Measurements from ENCODE around the gene GP5. TPM values are rescaled to one million over a fixed set of nuclear protein-coding genes. Genes with fewer than 3 reads are reported as not detected.

GP5 gene
- total RNA-seq, 1 experiment from 2014 or later: not detected

DNA sequence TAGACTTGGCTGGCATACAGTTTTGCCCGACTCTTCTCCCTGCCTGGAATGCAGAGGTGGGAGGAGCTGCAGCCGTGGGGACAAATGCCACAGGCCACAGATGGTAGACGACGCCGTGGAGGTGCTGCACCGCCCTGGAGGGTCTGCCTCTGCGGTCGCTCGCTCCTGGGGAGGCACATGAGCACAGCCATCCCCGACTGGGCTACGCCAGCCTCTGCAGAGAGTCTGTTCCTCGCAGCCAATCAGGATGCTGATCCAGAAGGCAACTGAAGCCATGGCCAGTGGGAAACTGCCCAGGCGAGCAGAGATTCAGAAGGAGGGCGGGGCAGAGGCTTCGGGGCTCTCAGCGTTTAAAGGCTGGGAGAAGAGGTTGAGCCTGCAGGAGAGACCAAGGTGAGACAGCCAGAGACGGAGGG is 17.6 kb downstream of the GP5 start:
- H3K4me1 Mint-ChIP-seq: peaks cover 34 to 61% of the 10 kb centered on the region in 2 experiments

More for the DNA sequence above, 17.6 kb downstream of the GP5 start:
- H3K14ac ChIP-seq (ENCODE audit: insufficient read depth, low read length): no peak overlapping the region
- no peak overlapping the region for H4K8ac ChIP-seq (replicated peaks; ENCODE audit: insufficient read length, low read depth, low read length)
- no peak overlapping the region for H2BK120ac ChIP-seq (ENCODE audit: low read depth, low read length, poor library complexity, severe bottlenecking)
- H3K9me3 ChIP-seq (ENCODE audit: control insufficient read depth, low read depth, low read length): no peaks in the 10 kb centered on the region
- no peaks in the 10 kb centered on the region for H3K79me1 ChIP-seq (ENCODE audit: insufficient read depth, low read depth, low read length, poor library complexity, severe bottlenecking)
- Mint-ChIP-seq H3K27me3 (ENCODE audit: low read depth) (peaks cover 6% of the 10 kb centered on the region), H3K4me3 (no peak overlapping the region; a peak in 1 of 5 replicates), H3K9me3 (no peaks in the 10 kb centered on the region), H3K27ac (peak overlapping the region in 1 of 3 experiments; percentile 18; a peak in 1 of 7 replicates), H3K36me3 (ENCODE audit: insufficient read depth in 1 of 3, low read depth in 3 of 3) (no peaks in the 10 kb centered on the region)
- H4K5ac ChIP-seq (ENCODE audit: insufficient read length, low read depth, low read length): no peak overlapping the region
- peak overlapping the region; percentile 50 for H3K18ac ChIP-seq (ENCODE audit: insufficient read length, low read depth, low read length)
- no peak overlapping the region for H2BK5ac ChIP-seq (ENCODE audit: insufficient read length, low read length)
- no peak overlapping the region for H3K27ac ChIP-seq (ENCODE audit: insufficient read length, low read depth, low read length)
- H3K56ac ChIP-seq (ENCODE audit: insufficient read length, low read depth, low read length): no peak overlapping the region
- H3K79me2 ChIP-seq (ENCODE audit: insufficient read depth, low read length): no peaks in the 10 kb centered on the region
- H3K27me3 ChIP-seq (ENCODE audit: insufficient read depth, low read length): no peaks in the 10 kb centered on the region
- H4K91ac ChIP-seq (ENCODE audit: insufficient read length, low read depth, low read length): no peak overlapping the region
- H2BK15ac ChIP-seq (ENCODE audit: low read depth, low read length): no peak overlapping the region
- H3K9ac ChIP-seq (ENCODE audit: extremely low read depth, insufficient read length, low read length): no peak overlapping the region
- H3K4ac ChIP-seq (ENCODE audit: low read depth, low read length): no peak overlapping the region
- H3K4me2 ChIP-seq (ENCODE audit: insufficient read depth, insufficient read length, low read length): no peak overlapping the region
- WGBS (ENCODE audit: extremely low coverage, insufficient read length, low lambda C conversion rate): no CpG with 5 or more reads among the region's 17 CpGs
- no peaks in the 10 kb centered on the region for H3K23me2 ChIP-seq (ENCODE audit: insufficient read length, low read depth, low read length, poor library complexity, severe bottlenecking)
- peak; percentile 61 for DNase-seq
- no peak overlapping the region for H3T11ph ChIP-seq (ENCODE audit: low read length)
- H2AK5ac ChIP-seq (ENCODE audit: insufficient read length, low read length): no peak overlapping the region
- TF ChIP-seq, protein P1, sequence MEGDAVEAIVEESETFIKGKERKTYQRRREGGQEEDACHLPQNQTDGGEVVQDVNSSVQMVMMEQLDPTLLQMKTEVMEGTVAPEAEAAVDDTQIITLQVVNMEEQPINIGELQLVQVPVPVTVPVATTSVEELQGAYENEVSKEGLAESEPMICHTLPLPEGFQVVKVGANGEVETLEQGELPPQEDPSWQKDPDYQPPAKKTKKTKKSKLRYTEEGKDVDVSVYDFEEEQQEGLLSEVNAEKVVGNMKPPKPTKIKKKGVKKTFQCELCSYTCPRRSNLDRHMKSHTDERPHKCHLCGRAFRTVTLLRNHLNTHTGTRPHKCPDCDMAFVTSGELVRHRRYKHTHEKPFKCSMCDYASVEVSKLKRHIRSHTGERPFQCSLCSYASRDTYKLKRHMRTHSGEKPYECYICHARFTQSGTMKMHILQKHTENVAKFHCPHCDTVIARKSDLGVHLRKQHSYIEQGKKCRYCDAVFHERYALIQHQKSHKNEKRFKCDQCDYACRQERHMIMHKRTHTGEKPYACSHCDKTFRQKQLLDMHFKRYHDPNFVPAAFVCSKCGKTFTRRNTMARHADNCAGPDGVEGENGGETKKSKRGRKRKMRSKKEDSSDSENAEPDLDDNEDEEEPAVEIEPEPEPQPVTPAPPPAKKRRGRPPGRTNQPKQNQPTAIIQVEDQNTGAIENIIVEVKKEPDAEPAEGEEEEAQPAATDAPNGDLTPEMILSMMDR (conservative IDR thresholded peaks at IDR 0.05): no peak
- no peak overlapping the region for H2BK12ac ChIP-seq (ENCODE audit: insufficient read length, low read depth, low read length)
- H2BK20ac ChIP-seq (ENCODE audit: low read depth, low read length, poor library complexity, severe bottlenecking): no peak overlapping the region
- no peak overlapping the region for H3K23ac ChIP-seq (ENCODE audit: insufficient read length, low read depth, low read length)
- H4K20me1 ChIP-seq (ENCODE audit: control insufficient read depth, insufficient read depth, insufficient read length): no peaks in the 10 kb centered on the region
- no peaks in the 10 kb centered on the region; the same call in 1 of the 2 replicates for H3K4me1 ChIP-seq (ENCODE audit: insufficient read depth, low read length)
- no peak overlapping the region for H2AFZ ChIP-seq (ENCODE audit: low read length)

Measured in H9 (cell line).